ENCODE measurements around the gene ACAN. TPM values are rescaled to one million over a fixed set of nuclear protein-coding genes. Genes with fewer than 3 reads are reported as not detected.
A peak's percentile ranks its signal among the peaks of the same experiment; 100 is the strongest.

ACAN gene
- total and polyA plus RNA-seq, 8 donors, result 0.52 to 1.4 (median 0.91) TPM

- Histone ChIP-seq H3K27me3 (no peaks in the 10 kb centered on the region), H3K4me1 (peaks cover 0 to 10% of the 10 kb centered on the region in 2 donors), H3K9me3 (no peaks in the 10 kb centered on the region), H3K4me3 (no peak overlapping the region), H3K36me3 (peaks cover 0 to 20% of the 10 kb centered on the region in 2 donors), H3K27ac (no peak overlapping the region)
- no peak for ATAC-seq
- TF ChIP-seq CTCF (IDR thresholded peaks at IDR 0.05), result no peak
- intact Hi-C loops (cut with DNase I), result loop anchor here in 1 of 2 donors (10.0 kb wide), 2 partner anchors 112 to 272 kb away; no protein-coding TSS in a partner anchor
- peak in 1 of 4 donors; percentile 16 for DNase-seq
Measured at GRCh38 chr15:88902846-88903245, 99.6 kb downstream of the ACAN start.

GRCh38 chr15:88904257-88904623 lies 101.0 kb downstream of the ACAN start:
- intact Hi-C loops (cut with DNase I), result loop anchor here in 1 of 2 donors (10.0 kb wide), 2 partner anchors 111 to 271 kb away; no protein-coding TSS in a partner anchor
- H3K36me3 ChIP-seq, result peaks cover 0 to 23% of the 10 kb centered on the region in 2 donors
- H3K27me3 ChIP-seq, result no peaks in the 10 kb centered on the region
- TF ChIP-seq CTCF (IDR thresholded peaks at IDR 0.05), result no peak
- no peak for ATAC-seq
- peaks cover 0 to 10% of the 10 kb centered on the region in 2 donors for H3K4me1 ChIP-seq
- no peak overlapping the region for H3K27ac ChIP-seq
- DNase-seq, result peak in 1 of 4 donors; percentile 14
- H3K4me3 ChIP-seq, result no peak overlapping the region
- no peaks in the 10 kb centered on the region for H3K9me3 ChIP-seq

- H3K27ac ChIP-seq, result no peak overlapping the region
- peak; percentile 99 for TF ChIP-seq CTCF (IDR thresholded peaks at IDR 0.05)
- H3K36me3 ChIP-seq, result peaks cover 0 to 24% of the 10 kb centered on the region in 2 donors
- intact Hi-C loops (cut with DNase I), result loop anchor here in 1 of 2 donors (10.0 kb wide), 2 partner anchors 110 to 270 kb away; no protein-coding TSS in a partner anchor
- ATAC-seq, result peak; percentile 96
- no peak overlapping the region for H3K4me3 ChIP-seq
- peak in 3 of 4 donors; percentile 76 to 90 (median 82) for DNase-seq
- H3K9me3 ChIP-seq, result no peaks in the 10 kb centered on the region
- H3K27me3 ChIP-seq, result no peaks in the 10 kb centered on the region
- H3K4me1 ChIP-seq, result peaks cover 0 to 10% of the 10 kb centered on the region in 2 donors
Measured at GRCh38 chr15:88904624-88905327, 101.5 kb downstream of the ACAN start.

- H3K4me3 ChIP-seq, result no peak overlapping the region
- peak in 1 of 4 donors; percentile 49 for DNase-seq
- TF ChIP-seq CTCF (IDR thresholded peaks at IDR 0.05), result no peak
- intact Hi-C loops (cut with DNase I), result loop anchor here in 1 of 2 donors (10.0 kb wide), 2 partner anchors 109 to 269 kb away; no protein-coding TSS in a partner anchor
- ATAC-seq, result no peak
- H3K4me1 ChIP-seq, result peaks cover 0 to 10% of the 10 kb centered on the region in 2 donors
- no peaks in the 10 kb centered on the region for H3K27me3 ChIP-seq
- H3K36me3 ChIP-seq, result peaks cover 0 to 24% of the 10 kb centered on the region in 2 donors
- no peaks in the 10 kb centered on the region for H3K9me3 ChIP-seq
- H3K27ac ChIP-seq, result no peak overlapping the region
Measured at GRCh38 chr15:88905576-88905975, 102.3 kb downstream of the ACAN start.

GRCh38 chr15:88906130-88906529 lies 102.9 kb downstream of the ACAN start:
- Histone ChIP-seq H3K36me3 (peaks cover 0 to 23% of the 10 kb centered on the region in 2 donors), H3K4me3 (no peak overlapping the region), H3K4me1 (peaks cover 0 to 12% of the 10 kb centered on the region in 2 donors), H3K9me3 (no peaks in the 10 kb centered on the region), H3K27ac (no peak overlapping the region), H3K27me3 (no peaks in the 10 kb centered on the region)
- no peak for TF ChIP-seq CTCF (IDR thresholded peaks at IDR 0.05)
- intact Hi-C loops (cut with DNase I), result loop anchor here in 1 of 2 donors (10.0 kb wide), 2 partner anchors 109 to 269 kb away; no protein-coding TSS in a partner anchor
- DNase-seq, result no peak
- ATAC-seq, result no peak

All from left lung (tissue), 10 donors.